GM19099 (cell line): ENCODE results near the gene OR4E2.

Experiments
- POLR2A ChIP-seq: IDR thresholded peaks from 3 replicates; pipeline ENCODE4 v1.6.1; 2011; ENCODE audit warnings: low read depth; ENCODE audit not compliant: insufficient read length; ENCODE audit errors: extremely low read depth

Gene OR4E2, protein sequence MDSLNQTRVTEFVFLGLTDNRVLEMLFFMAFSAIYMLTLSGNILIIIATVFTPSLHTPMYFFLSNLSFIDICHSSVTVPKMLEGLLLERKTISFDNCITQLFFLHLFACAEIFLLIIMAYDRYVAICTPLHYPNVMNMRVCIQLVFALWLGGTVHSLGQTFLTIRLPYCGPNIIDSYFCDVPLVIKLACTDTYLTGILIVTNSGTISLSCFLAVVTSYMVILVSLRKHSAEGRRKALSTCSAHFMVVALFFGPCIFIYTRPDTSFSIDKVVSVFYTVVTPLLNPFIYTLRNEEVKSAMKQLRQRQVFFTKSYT

DNA sequence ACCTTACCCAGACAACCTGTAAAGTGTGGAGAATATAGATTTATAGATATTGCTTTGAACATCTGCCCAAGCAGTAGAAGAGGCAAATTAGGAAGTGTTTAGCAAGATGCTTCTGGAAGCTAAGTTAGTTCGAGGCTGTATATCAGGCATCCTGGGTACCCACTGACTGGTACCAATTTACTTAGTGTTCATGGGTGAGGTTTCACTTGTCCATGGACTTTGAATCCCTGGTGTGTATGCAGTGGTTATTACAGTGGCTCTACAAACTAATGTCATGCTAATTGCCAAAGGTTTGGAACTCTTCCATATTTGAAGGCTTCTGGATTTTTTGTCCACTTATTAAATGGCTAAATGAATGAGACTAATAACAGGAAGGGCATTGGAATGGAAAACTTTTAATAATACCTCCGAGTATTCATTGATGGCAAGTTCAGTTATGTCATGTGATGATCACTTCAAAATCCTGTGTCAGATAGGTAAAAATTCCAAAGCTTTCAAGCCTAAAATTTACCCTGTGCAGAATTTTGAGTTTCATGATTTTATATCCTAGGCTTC lies at the start of gene OR4E2:
Gene OR4E2, plus strand, starts transcription at position 505 of the 555 bp plus-strand sequence. CDS start 11,248 bp downstream, outside the sequence.
- TF ChIP-seq POLR2A: no peak

DNA sequence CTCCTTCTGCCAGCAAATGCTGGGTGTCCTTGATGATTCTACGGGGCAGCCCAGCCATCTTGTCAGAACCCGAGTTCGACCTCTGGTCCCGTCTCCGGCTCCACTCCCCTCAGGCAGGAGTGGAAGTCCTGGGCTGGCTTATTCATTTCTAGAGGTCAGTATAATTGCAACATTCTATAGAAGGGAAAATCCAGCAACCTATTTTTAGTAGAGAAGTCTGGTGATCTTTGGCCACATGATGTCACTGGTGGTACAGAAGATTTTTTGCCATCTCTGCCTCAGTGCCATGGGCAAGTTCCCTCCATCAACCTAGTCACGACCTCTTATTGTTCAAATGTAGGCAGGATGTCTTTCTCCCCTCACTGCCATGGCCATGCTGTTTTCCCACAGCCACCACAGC lies 41.3 kb upstream of the OR4E2 start:
- no peak for TF ChIP-seq POLR2A

DNA sequence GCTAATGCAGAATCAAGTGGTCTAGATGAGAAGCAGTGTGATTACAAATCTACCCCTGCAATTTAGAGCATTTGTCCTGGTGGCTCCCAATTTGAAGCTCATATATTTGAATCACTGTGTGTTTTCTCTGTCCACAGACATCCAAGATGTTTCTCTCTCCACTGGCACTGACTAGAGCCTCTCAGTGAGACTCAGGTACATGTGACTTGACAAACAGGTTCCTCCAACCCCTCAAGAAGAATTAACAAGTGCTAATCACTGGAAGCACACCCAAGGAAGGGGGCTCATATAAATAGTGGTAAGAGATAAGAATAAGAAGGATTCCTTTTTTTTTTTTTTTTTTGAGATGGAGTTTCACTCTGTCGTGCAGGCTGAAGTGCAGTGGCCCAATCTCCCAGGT lies 39.4 kb upstream of the OR4E2 start:
- TF ChIP-seq POLR2A: no peak

DNA sequence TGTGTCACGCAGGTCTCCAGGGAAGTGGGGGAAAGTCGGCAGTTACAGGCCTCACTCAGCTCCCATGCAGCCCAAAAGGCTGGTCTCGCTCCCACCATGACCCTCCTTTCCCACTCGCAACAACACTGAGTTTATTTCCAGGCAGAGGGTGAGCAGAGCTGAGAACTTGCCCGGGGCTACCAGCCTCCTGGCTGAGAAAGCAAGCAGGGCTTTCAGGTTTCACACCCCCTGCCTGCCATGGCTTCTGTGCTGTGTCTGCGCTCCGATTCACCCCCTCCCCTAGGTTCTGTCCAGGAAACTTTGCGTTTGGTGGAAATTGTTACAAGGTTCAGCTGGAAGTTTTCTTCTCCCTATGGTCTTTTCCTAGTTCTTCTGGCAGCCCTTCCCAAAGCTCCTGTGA lies 36.0 kb upstream of the OR4E2 start:
- no peak for TF ChIP-seq POLR2A

DNA sequence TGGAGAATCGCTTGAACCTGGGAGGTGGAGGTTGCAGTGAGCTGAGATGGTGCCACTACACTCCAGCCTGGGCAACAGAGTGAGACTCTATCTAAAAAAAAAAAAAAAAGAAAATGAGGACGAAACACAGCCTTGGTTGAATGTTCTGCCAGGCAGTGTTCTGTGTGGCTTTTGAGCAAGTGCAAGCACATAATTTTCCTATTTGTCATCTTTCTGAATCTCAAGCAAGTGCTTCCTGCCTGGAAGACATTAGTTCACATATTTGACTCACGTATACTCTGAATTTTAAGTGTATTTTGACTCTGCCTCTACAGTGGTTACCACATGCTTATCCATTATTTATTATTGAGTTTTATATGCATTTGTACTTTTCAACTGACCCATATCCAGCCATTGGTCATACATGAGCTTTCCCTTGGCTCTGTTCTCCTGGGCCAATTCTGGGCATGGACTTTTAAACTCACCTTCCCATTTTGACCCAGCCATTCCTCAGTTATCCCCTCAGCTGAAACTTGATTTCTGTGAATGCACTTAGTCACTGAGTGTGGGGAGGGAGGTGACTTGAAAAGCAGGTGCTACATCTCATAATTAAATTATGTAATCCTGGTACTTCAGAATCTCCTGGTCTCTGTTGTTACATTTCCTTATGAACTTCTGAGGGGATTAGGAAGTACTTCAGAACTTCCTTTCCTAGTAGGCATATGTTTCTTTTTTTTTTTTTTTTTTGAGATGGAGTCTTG lies 27.0 kb upstream of the OR4E2 start:
- TF ChIP-seq POLR2A: no peak

DNA sequence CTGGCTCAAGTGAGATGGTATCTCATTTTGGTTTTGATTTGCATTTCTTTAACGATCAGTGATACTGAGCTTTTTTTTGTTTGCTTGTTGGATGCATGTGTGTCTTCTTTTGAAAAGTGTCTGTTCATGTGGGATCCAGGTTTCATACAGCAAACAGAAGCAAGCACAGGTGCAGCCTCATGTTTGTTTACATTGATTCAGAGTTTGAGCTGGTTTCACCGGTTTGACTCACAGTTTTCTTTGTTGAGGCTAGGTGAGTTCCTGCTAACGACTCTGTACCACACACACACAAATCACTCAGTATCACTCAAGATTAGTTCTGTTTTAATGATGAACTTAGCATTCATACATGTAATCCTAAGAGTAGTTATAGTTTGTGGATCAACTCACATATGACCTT lies 22.6 kb upstream of the OR4E2 start:
- TF ChIP-seq POLR2A: no peak

DNA sequence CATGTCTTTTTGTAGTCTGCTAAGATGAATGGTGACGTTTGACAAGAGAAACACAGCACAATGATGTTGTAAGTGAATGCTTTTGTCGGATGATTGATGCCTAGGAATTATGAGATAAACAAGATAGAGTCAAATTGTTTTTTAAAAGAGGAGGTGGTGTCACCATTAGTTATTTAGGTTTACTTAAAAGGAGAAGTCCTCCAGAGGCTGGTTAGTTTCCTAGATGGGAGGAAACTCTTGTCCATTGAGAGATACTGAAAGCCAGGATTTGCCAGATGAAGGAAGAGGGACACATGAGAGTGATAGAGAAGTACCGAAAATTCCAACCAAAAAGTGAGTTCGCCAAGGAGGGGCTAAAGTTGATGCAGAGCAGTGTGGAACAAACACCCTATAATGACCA lies 18.8 kb upstream of the OR4E2 start, which contains the start of gene OR10G2:
Gene OR10G2, minus strand, starts transcription at position 101 of the 400 bp plus-strand sequence. Its CDS starts 98 bp downstream, at position 3.
- TF ChIP-seq POLR2A: no peak

DNA sequence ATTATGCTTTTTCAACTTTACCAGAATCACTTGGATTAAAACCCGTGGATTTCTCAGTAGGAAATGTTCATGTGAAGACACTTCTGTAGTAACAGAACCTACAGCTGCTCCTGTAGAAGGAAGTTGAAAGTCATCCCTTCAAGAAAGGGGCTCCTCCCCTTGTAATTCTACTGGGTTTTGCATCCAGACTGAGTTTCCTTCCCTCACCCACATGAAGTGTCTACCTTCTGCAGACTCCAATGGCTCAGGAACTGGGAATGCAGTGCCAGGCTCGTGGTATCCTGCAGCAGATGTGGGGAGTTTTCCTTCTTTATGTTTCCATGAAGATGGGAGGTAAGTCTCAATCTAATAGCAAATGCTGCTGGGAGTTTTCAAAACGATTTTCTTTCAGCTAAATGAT lies 11.0 kb upstream of the OR4E2 start:
- no peak for TF ChIP-seq POLR2A

DNA sequence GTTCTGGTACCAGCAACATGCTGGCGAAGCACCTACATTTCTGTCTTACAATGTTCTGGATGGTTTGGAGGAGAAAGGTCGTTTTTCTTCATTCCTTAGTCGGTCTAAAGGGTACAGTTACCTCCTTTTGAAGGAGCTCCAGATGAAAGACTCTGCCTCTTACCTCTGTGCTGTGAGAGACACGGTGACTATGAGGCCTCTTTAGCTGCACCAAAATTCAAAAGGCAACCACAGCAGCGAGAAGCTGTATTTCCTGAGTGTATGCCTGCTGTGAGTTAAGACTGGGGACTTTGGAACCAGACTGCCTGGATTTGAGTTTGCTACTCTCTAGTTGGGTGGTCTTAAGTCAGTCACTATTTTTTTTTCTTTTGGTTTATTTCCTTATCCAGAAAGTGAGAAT lies 10.2 kb upstream of the OR4E2 start:
- no peak for TF ChIP-seq POLR2A

DNA sequence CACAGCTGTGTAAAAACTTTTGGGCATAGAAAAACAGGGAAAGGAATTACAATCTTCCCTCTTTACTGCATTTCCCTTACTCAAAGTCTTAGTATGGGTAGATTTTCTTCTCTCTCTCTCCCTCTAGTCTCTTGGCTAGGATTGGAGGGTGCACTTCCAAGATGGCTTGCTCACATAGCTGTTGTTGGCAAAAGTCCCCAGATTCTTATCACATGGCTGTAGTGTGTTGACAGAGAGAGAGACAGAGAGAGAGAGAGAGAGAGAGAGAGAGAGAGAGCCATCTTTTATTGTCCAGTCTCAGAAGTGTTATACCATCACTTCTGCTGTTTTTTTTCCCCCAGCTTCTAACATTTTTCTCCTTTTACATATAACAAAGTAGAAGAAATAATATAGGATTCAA lies 6.3 kb upstream of the OR4E2 start:
- no peak for TF ChIP-seq POLR2A

DNA sequence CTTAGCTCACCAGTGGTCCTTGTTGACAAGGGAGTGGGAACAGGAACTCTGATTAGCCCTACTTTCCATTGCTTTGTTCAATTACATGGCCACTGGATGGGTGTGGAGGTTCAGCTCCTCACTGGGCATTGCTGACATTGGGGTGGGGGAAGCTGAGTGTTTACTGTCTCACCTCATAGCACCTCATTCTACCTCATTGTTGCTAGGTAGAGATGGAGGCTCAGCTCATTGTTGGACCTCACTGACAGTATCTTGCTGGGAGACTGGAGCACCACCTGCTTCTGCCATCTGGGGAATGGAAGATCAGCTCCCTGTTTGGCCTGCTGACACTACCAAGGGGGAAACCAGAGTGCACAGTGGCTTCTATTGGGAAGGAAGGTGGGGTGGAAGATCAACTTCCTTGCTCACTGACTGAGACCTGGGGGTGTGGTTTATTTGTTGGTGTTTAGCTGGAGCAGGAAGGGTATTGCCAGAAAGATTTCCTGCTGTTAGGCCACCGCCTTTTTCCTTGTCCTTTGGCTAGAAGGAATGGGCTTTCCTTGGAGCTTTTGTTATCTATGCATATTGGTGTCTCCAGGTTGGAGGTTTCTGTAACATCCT lies 1.3 kb upstream of the OR4E2 start:
- TF ChIP-seq POLR2A: no peak

DNA sequence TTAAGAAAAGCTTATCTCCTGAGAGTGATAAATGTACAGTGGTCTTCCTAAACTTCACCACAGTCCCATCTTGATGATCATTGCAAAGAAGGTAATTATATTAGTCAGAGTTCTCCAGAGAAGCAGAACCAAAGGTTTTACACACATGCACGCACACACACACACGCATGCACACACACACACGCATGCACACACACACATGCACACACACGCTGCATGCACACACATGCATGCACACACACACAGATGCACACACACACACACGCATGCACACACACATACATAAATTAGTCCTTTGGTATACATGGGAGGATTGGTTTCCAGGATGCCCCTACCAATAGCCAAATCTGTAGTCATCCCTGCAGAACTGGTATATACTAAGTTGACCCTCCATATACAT lies 580 bp downstream of the OR4E2 start:
- TF ChIP-seq POLR2A: no peak

DNA sequence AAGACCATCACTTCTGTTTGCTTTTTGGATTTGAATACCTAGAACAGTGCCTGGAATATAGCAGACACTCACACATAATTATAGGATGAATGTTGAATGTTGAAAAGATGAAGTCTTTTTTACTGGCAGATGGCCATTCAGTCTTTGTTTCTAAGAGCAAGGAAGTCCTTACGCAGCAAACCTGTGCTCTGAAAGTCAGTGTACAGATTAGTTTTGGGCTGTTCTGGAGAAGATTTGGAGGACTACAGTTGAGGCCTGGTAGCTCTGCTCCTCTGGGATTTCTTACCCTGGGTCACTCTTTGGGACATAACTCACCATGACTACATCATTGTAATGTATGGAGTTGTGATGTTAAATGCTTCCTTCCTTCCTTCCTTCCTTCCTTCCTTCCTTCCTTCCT lies 3.3 kb downstream of the OR4E2 start:
- no peak for TF ChIP-seq POLR2A

DNA sequence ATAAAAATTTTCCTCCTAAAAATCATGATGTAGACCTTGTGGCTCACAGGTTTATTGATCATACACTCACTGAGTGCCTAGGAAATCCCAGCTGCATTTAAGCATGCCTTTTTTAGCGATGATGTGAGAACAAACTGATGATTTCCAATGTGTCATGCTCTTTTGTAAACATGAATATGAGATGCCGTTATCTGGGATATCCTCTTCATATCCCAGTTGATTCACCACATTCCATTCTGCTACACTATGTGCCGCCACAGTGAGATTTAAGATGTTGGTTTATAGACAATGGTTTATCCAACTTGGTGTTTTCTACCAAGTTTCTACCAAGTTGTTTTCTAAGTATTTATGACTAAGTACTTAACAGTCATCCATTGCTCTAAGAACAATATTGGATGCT lies 14.7 kb downstream of the OR4E2 start:
- TF ChIP-seq POLR2A: no peak

DNA sequence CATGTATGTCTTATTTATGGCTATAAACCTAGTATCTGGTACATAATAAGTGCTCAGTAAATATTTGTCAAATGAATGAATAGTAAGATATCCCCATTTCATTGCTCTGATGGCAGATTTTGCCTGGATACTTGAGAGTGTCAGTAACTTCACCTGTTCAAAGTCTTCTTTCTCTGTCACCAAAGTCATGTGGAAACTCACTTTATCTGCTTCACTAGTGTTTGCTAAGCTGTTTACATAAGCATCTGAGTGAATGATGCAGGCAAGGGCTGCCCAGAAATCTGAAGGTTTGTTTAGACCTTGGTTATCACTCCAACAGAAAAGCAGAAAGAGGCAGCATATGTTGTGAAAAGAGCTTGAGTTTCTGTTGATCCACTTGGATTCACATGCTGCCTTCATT lies 15.6 kb downstream of the OR4E2 start:
- TF ChIP-seq POLR2A: no peak
